ENCODE measurements around the gene ARHGEF2. TPM values are rescaled to one million over a fixed set of nuclear protein-coding genes. Genes with fewer than 3 reads are reported as not detected.

ARHGEF2 gene
- total and polyA plus RNA-seq, 9 of the 15 experiments (the other 6 are each of a cell fraction or from before 2014, with no cell fraction given): 7.1 to 162 (median 62.2) TPM

DNA sequence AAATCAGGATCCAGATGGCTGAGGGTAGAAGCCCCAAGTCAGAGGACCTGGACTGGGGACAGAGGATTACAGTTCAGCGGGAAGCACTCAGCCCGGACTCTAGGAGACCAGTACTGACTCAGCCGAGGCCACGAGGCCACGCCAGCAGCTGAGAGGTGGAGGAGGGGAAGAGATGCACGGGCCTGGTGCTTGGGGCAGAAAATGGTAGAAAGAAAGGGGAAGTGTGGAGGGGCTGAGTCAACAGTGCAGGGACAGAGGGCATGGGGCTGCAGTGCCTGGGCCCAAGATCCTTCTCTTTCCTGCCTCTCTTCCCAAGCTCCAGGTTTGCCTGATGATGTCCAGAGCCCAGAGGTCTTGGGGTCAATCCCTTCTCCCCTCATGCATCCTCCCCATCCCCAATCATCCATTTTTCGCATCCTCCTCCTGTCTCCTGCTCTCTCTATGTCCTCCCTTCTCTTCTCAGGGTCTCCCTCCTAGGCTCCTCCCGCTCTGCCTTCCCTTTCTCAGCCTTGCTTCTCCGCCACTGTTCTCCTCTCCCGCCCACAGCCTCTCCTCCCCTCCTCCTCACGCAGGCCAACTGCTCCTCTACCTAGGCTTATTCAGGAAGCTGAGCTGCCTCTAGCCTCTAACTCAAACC, 7.7 kb downstream of the ARHGEF2 start:
- Histone ChIP-seq H3K9me1 (ENCODE audit: control insufficient read depth, insufficient read depth, low read length) (peaks cover 5% of the 10 kb centered on the region), H3K27me3 (ENCODE audit: control insufficient read depth in 2 of 2, insufficient read depth in 2 of 2, low read length in 2 of 2) (no peaks in the 10 kb centered on the region), H4K20me1 (replicated peaks; ENCODE audit: control insufficient read depth, insufficient read depth, low read length) (peaks cover 9% of the 10 kb centered on the region; the same call in 1 of the 2 replicates), H3K4me3 (0 out of 2 replicates have a peak overlapping the region, but pooled peaks have one; percentile 9), H3K9me3 (replicated peaks; ENCODE audit: control insufficient read depth, insufficient read depth, low read depth, low read length) (no peaks in the 10 kb centered on the region), H3K79me2 (ENCODE audit: control insufficient read depth, insufficient read depth, low read length) (peaks cover 83% of the 10 kb centered on the region), H3K4me2 (ENCODE audit: insufficient read depth, low read length) (peak overlapping the region; percentile 67), H3K27ac (ENCODE audit: extremely low read depth, low read depth, low read length) (peak overlapping the region; percentile 83), H3K36me3 (ENCODE audit: control insufficient read depth, insufficient read depth, low read length) (peaks cover 79% of the 10 kb centered on the region; the same call in 2 of the 3 replicates), H2AFZ (ENCODE audit: low read depth, low read length) (no peak overlapping the region), H3K4me1 (replicated peaks in 1 of 2; ENCODE audit: control insufficient read depth in 2 of 2, insufficient read depth in 2 of 2, low read length in 2 of 2) (peaks cover 52 to 54% of the 10 kb centered on the region in 2 experiments), H3K9ac (ENCODE audit: insufficient read depth in 1 of 2, low read depth in 2 of 2, low read length in 2 of 2) (peak overlapping the region; percentile 50 to 85)
- FAIRE-seq (peak; percentile 91), ATAC-seq (peak; percentile 83), DNase-seq (ENCODE audit: extremely low read depth in 1 of 4, low spot score in 3 of 4) (peak in 3 of 4 experiments; percentile 53 to 85 (median 80))
- in situ Hi-C loops (cut with MboI): no loop called here
- CTCF ChIA-PET (ENCODE audit: low intra/inter-chr PET ratio): no interaction called here
- POLR2A ChIA-PET: interaction anchor here (0.7 to 6.0 kb wide), 7 partner anchors 7 to 35 kb away, joined by 3 to 41 read pairs (median 5); partner anchors contain the start of gene ARHGEF2
- BruUV-seq (replicated peaks): no TSS peak
- WGBS (ENCODE audit: insufficient coverage, low coverage, missing lambda C conversion rate): 4% methylated on average over 10 of the region's 11 CpGs
- intact Hi-C loops (cut with micrococcal nuclease): no loop called here
- no peak for TF ChIP-seq PHTF2 (CRISPR knock-in tag; IDR thresholded peaks at IDR 0.05)
- TF ChIP-seq RCOR1 (IDR thresholded peaks at IDR 0.05; ENCODE audit: borderline replicate concordance in 1 of 2, low read depth in 2 of 2, low read length in 2 of 2): peak in 1 of 2 experiments; percentile 76; a peak in 2 of 4 replicates
- TF ChIP-seq CBX8 (IDR thresholded peaks at IDR 0.05; ENCODE audit: borderline replicate concordance, extremely low read depth, low read depth, low read length, poor library complexity, severe bottlenecking): no peak
- TF ChIP-seq ARID2 (IDR thresholded peaks at IDR 0.05): no peak
- TF ChIP-seq, protein P1, sequence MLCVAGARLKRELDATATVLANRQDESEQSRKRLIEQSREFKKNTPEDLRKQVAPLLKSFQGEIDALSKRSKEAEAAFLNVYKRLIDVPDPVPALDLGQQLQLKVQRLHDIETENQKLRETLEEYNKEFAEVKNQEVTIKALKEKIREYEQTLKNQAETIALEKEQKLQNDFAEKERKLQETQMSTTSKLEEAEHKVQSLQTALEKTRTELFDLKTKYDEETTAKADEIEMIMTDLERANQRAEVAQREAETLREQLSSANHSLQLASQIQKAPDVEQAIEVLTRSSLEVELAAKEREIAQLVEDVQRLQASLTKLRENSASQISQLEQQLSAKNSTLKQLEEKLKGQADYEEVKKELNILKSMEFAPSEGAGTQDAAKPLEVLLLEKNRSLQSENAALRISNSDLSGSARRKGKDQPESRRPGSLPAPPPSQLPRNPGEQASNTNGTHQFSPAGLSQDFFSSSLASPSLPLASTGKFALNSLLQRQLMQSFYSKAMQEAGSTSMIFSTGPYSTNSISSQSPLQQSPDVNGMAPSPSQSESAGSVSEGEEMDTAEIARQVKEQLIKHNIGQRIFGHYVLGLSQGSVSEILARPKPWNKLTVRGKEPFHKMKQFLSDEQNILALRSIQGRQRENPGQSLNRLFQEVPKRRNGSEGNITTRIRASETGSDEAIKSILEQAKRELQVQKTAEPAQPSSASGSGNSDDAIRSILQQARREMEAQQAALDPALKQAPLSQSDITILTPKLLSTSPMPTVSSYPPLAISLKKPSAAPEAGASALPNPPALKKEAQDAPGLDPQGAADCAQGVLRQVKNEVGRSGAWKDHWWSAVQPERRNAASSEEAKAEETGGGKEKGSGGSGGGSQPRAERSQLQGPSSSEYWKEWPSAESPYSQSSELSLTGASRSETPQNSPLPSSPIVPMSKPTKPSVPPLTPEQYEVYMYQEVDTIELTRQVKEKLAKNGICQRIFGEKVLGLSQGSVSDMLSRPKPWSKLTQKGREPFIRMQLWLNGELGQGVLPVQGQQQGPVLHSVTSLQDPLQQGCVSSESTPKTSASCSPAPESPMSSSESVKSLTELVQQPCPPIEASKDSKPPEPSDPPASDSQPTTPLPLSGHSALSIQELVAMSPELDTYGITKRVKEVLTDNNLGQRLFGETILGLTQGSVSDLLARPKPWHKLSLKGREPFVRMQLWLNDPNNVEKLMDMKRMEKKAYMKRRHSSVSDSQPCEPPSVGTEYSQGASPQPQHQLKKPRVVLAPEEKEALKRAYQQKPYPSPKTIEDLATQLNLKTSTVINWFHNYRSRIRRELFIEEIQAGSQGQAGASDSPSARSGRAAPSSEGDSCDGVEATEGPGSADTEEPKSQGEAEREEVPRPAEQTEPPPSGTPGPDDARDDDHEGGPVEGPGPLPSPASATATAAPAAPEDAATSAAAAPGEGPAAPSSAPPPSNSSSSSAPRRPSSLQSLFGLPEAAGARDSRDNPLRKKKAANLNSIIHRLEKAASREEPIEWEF (CRISPR knock-in tag; IDR thresholded peaks at IDR 0.05): no peak
- TF ChIP-seq, protein P2, sequence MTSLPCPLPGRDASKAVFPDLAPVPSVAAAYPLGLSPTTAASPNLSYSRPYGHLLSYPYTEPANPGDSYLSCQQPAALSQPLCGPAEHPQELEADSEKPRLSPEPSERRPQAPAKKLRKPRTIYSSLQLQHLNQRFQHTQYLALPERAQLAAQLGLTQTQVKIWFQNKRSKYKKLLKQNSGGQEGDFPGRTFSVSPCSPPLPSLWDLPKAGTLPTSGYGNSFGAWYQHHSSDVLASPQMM (CRISPR knock-in tag; IDR thresholded peaks at IDR 0.05): no peak
- no peak for TF ChIP-seq NFYB (IDR thresholded peaks at IDR 0.05; ENCODE audit: extremely low read depth, insufficient read length)
- no peak for TF ChIP-seq ZNF766 (CRISPR knock-in tag; conservative IDR thresholded peaks at IDR 0.05)
- peak; percentile 59; the same call in 1 of the 2 replicates for TF ChIP-seq TOE1 (IDR thresholded peaks at IDR 0.05; ENCODE audit: borderline replicate concordance)
- TF ChIP-seq TOE1 (CRISPR knock-in tag; IDR thresholded peaks at IDR 0.05; ENCODE audit: borderline replicate concordance, low read depth): no peak
- no peak for TF ChIP-seq EWSR1 (IDR thresholded peaks at IDR 0.05; ENCODE audit: borderline replicate concordance, low read depth, partially characterized antibody)
- no peak for TF ChIP-seq U2AF1 (optimal IDR thresholded peaks at IDR 0.05; ENCODE audit: low read depth, low read length)
- TF ChIP-seq JUN (IDR thresholded peaks at IDR 0.05; ENCODE audit: borderline replicate concordance, low read depth, low read length): peak; percentile 77; the same call in 1 of the 2 replicates
- no peak for TF ChIP-seq JUN (CRISPR knock-in tag; IDR thresholded peaks at IDR 0.05; ENCODE audit: borderline replicate concordance)

Measured in K562 (cell line).